Keratinocyte (primary cell): ENCODE data around the gene STX12. TPM values are rescaled to one million over a fixed set of nuclear protein-coding genes. Genes with fewer than 3 reads are reported as not detected.
"Not testable (repeated sequence)": the region's sequence is repeated elsewhere in the genome, so short reads cannot be mapped to it uniquely, and the experiment has no call there.

Experiments used
- DNase-seq: peaks from one replicate; pipeline ENCODE4 v3.0.0-alpha.2; 2011; ENCODE audit warnings: low read depth, missing footprints, low spot score
- FAIRE-seq: peaks from 2 replicates; lab custom pipeline; 2011; peaks lifted over from hg19 to GRCh38; lab: Jason Lieb, UNC
- H2AFZ ChIP-seq: 2 replicates; pipeline ENCODE4 v1.6.0; 2012; ENCODE audit warnings: low read length, control low read depth, inconsistent platforms; ENCODE audit not compliant: control insufficient read depth
- H3K27ac ChIP-seq: 2 replicates; pipeline ENCODE4 v1.5.1; 2011; ENCODE audit warnings: low read length; ENCODE audit not compliant: control insufficient read depth, insufficient read depth
- H3K27me3 ChIP-seq: 3 replicates; pipeline ENCODE4 v1.6.0; 2011; ENCODE audit warnings: low read length; ENCODE audit not compliant: control insufficient read depth, insufficient read depth; ENCODE audit errors: extremely low read depth
- H3K36me3 ChIP-seq, 2 experiments: 2 replicates in 1 of 2; 3 replicates in 1 of 2; pipeline ENCODE4 v1.5.1; 2011; ENCODE audit warnings: low read length in 2 of 2, mild to moderate bottlenecking in 1 of 2; ENCODE audit not compliant: control insufficient read depth in 2 of 2, insufficient read depth in 2 of 2; ENCODE audit errors: extremely low read depth in 1 of 2
- H3K4me1 ChIP-seq: 3 replicates; pipeline ENCODE4 v1.5.1; 2011; ENCODE audit warnings: low read length; ENCODE audit not compliant: control insufficient read depth, insufficient read depth; ENCODE audit errors: extremely low read depth
- H3K4me2 ChIP-seq: 3 replicates; pipeline ENCODE4 v1.6.0; 2011; ENCODE audit warnings: low read depth, low read length; ENCODE audit not compliant: control insufficient read depth, insufficient read depth; ENCODE audit errors: extremely low read depth
- H3K4me3 ChIP-seq, 3 experiments: fragments of 200-600 bp in 1 of 3; sonication (generic) in 1 of 3; 2 replicates in 2 of 3; 3 replicates in 1 of 3; pipeline ENCODE4 v1.5.1; 2011 to 2016; ENCODE audit warnings: low read length in 3 of 3, mild to moderate bottlenecking in 3 of 3, control low read depth in 2 of 3, inconsistent platforms in 1 of 3, low read depth in 1 of 3, mixed read lengths in 1 of 3, mixed run types in 1 of 3, moderate library complexity in 1 of 3; ENCODE audit not compliant: control insufficient read depth in 2 of 3, insufficient read depth in 2 of 3; ENCODE audit errors: extremely low read depth in 1 of 3
- H3K79me2 ChIP-seq: 2 replicates; pipeline ENCODE4 v1.6.0; 2012; ENCODE audit warnings: low read length; ENCODE audit not compliant: control insufficient read depth, insufficient read depth
- H3K9ac ChIP-seq: 3 replicates; pipeline ENCODE4 v1.6.0; 2011; ENCODE audit warnings: low read length; ENCODE audit not compliant: control insufficient read depth, insufficient read depth; ENCODE audit errors: extremely low read depth
- H3K9me1 ChIP-seq: 3 replicates; pipeline ENCODE4 v1.6.0; 2011; ENCODE audit warnings: low read length; ENCODE audit not compliant: control insufficient read depth, insufficient read depth; ENCODE audit errors: extremely low read depth
- H3K9me3 ChIP-seq: 2 replicates; pipeline ENCODE4 v1.5.1; 2012; ENCODE audit warnings: low read depth, low read length; ENCODE audit not compliant: control insufficient read depth
- H4K20me1 ChIP-seq: 3 replicates; pipeline ENCODE4 v1.6.0; 2011; ENCODE audit warnings: low read length; ENCODE audit not compliant: control insufficient read depth, insufficient read depth; ENCODE audit errors: extremely low read depth
- CTCF ChIP-seq, 3 experiments: IDR thresholded peaks in 1 of 3; conservative IDR thresholded peaks in 1 of 3; optimal IDR thresholded peaks in 1 of 3; 2 replicates in 2 of 3; 3 replicates in 1 of 3; pipeline versions ENCODE3 to v1.5.1; 2011; ENCODE audit warnings: low read length in 3 of 3, mild to moderate bottlenecking in 3 of 3, moderate library complexity in 2 of 3, control low read depth in 1 of 3, inconsistent platforms in 1 of 3; ENCODE audit not compliant: insufficient read depth in 2 of 3; ENCODE audit errors: extremely low read depth in 1 of 3
- EZH2 ChIP-seq: IDR thresholded peaks from one replicate; pipeline ENCODE4 v1.6.1; 2012; ENCODE audit warnings: inconsistent platforms, mild to moderate bottlenecking, low read length, moderate library complexity
- dilution Hi-C: fragments of 300-500 bp; cut with MboI; formaldehyde crosslinking; loops from one replicate; pipeline ENCODE4 v1.7.0; 2020; ENCODE audit warnings: low sequenced_read_pairs; ENCODE audit not compliant: extremely low pct_ligation_motif_present
- polyA plus RNA-seq, 5 experiments: library from polyadenylated mRNA; depleted of rRNA in 3 of 5; stranded (reverse) in 3 of 5; stranded (forward) in 1 of 5; unstranded in 1 of 5; fragments of >200 nt; gene quantifications; 1 replicate in 1 of 5; 2 replicates in 3 of 5; 3 replicates in 1 of 5; pipeline versions ENCODE4 v1.2.1 to v1.2.3, GENCODE V29; 2011 to 2012; ENCODE audit warnings: missing spikeins in 2 of 5, low read depth in 1 of 5, low replicate concordance in 1 of 5

STX12 gene
- polyA plus RNA-seq, 1 donor (not counting 4 experiments of a cell fraction or from before 2014, with no cell fraction given): 29.9 TPM

DNA sequence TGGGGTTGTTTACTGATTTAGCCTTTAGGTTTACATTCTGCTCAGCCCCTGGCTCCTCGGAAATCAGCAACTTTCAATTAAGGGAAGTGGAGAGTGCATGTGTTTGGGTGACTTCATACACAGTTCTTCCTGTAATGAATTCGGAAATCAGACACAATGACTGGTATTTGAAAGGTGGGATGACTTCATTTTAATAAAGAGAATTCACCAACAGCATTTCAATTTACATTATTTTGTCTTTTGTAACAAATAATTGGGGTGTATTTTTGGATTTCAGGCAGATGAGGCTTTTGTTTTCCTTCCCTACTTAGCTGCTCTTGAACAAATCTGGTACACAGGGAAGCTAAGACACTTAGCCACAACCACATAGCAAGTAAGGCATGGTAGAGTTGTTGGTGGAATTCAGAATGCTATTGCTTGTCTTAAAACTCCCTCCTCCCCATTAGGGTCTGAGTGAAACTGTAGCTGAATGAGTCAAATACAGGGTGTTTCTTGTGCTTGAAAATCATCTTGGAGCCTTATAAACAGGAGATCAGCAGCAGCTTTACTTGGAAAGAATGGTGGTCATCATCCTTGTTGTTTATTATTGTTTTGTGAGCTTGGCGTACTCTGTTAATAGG lies 917 bp downstream of the STX12 start:
- H3K4me3 ChIP-seq: peak overlapping the region; percentile 84 to 97 (median 84)
- no peaks in the 10 kb centered on the region for H3K9me1 ChIP-seq
- H3K9ac ChIP-seq: peak overlapping the region; percentile 90
- DNase-seq: no peak
- peaks cover 0 to 2% of the 10 kb centered on the region in 2 experiments for H3K36me3 ChIP-seq
- H3K79me2 ChIP-seq: peaks cover 43% of the 10 kb centered on the region
- peaks cover 12% of the 10 kb centered on the region for H3K4me1 ChIP-seq
- H3K4me2 ChIP-seq: peak overlapping the region; percentile 74
- FAIRE-seq: no peak
- dilution Hi-C loops: no loop called here
- peak overlapping the region; percentile 78 for H2AFZ ChIP-seq
- TF ChIP-seq CTCF (optimal IDR thresholded peaks at IDR 0.05 in 1 of 3, IDR thresholded peaks at IDR 0.05 in 1 of 3, conservative IDR thresholded peaks at IDR 0.05 in 1 of 3; ENCODE audit: extremely low read depth in 1 of 3, insufficient read depth in 2 of 3, low read length in 3 of 3) (no peak), EZH2 (no peak)
- no peaks in the 10 kb centered on the region for H3K27me3 ChIP-seq
- H3K27ac ChIP-seq: peak overlapping the region; percentile 74
- no peaks in the 10 kb centered on the region for H3K9me3 ChIP-seq
- no peaks in the 10 kb centered on the region for H4K20me1 ChIP-seq

DNA sequence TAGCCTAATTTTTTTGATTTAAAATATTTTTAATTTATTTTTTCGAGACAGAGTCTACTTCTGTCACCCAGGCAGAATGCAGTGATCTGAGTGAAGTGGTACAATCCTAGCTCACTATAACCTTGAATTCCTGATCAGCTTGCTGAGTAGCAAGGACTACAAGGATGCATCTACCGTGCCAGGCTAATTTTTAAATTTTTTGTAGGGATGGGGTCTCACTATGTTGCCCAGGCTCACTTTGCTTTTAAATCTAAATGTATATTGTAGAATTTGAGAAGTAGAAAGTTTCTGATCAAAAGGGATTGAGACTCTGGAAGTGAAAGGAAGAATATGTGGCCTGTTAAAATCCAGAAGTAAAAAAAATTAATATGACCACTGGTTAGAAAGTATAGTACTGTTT lies 1.6 kb downstream of the STX12 start:
- TF ChIP-seq EZH2 (no peak), CTCF (optimal IDR thresholded peaks at IDR 0.05 in 1 of 3, IDR thresholded peaks at IDR 0.05 in 1 of 3, conservative IDR thresholded peaks at IDR 0.05 in 1 of 3; ENCODE audit: extremely low read depth in 1 of 3, insufficient read depth in 2 of 3, low read length in 3 of 3) (no peak)
- dilution Hi-C loops: no loop called here
- FAIRE-seq: no peak
- Histone ChIP-seq H3K27me3 (no peaks in the 10 kb centered on the region), H3K4me2 (peak overlapping the region; percentile 74), H3K9me1 (no peaks in the 10 kb centered on the region), H3K4me3 (no peak overlapping the region), H3K4me1 (peaks cover 12% of the 10 kb centered on the region), H3K9me3 (no peaks in the 10 kb centered on the region), H3K27ac (peak overlapping the region; percentile 74), H3K9ac (no peak overlapping the region), H3K79me2 (peaks cover 45% of the 10 kb centered on the region), H4K20me1 (no peaks in the 10 kb centered on the region), H2AFZ (no peak overlapping the region), H3K36me3 (peaks cover 0 to 2% of the 10 kb centered on the region in 2 experiments)
- no peak for DNase-seq

GRCh38 chr1:27775336-27775735 lies 2.3 kb downstream of the STX12 start:
- Histone ChIP-seq H3K4me1 (peaks cover 12% of the 10 kb centered on the region), H3K79me2 (peaks cover 46% of the 10 kb centered on the region)
- H3K36me3 ChIP-seq, H3K9ac ChIP-seq, H3K4me2 ChIP-seq, FAIRE-seq, H4K20me1 ChIP-seq, H3K9me3 ChIP-seq, H3K27me3 ChIP-seq, DNase-seq, H2AFZ ChIP-seq, H3K4me3 ChIP-seq, H3K9me1 ChIP-seq, dilution Hi-C loops, H3K27ac ChIP-seq: not testable (repeated sequence)

- H3K9ac ChIP-seq, FAIRE-seq, H3K4me2 ChIP-seq, H3K9me1 ChIP-seq, H3K27me3 ChIP-seq, H3K36me3 ChIP-seq, H3K4me3 ChIP-seq, H4K20me1 ChIP-seq, H2AFZ ChIP-seq, H3K9me3 ChIP-seq, DNase-seq, H3K27ac ChIP-seq, dilution Hi-C loops: not testable (repeated sequence)
- peaks cover 12% of the 10 kb centered on the region for H3K4me1 ChIP-seq
- H3K79me2 ChIP-seq: peaks cover 46% of the 10 kb centered on the region
Measured at GRCh38 chr1:27776276-27776675, 3.3 kb downstream of the STX12 start.
